T-helper 1 cell (primary cell): ENCODE data around the gene SHANK1.
A peak's percentile ranks its signal among the peaks of the same experiment; 100 is the strongest.

ENCODE experiments used
- DNase-seq, 5 donors: peaks; one replicate each; pipeline ENCODE4 v3.0.0-alpha.2; 2012 to 2020

SHANK1 gene

GRCh38 chr19:50728084-50728737 is 8.6 kb upstream of the SHANK1 start:
- DNase-seq, result peak in 2 of 5 donors; percentile 15 to 84

GRCh38 chr19:50725911-50726230 is 6.3 kb upstream of the SHANK1 start:
- DNase-seq, result no peak

GRCh38 chr19:50725218-50725910 is 5.8 kb upstream of the SHANK1 start:
- DNase-seq, result no peak

- DNase-seq, result peak; percentile 54 to 98 (median 75)
Measured at GRCh38 chr19:50724522-50725217, 5.1 kb upstream of the SHANK1 start.

GRCh38 chr19:50723735-50724521 is 4.3 kb upstream of the SHANK1 start:
- DNase-seq, result no peak

- DNase-seq, result no peak
Measured at GRCh38 chr19:50723069-50723468, 3.5 kb upstream of the SHANK1 start, which contains the start of gene CLEC11A. Gene CLEC11A, plus strand, starts transcription at chr19:50723364. Its CDS starts 162 bp downstream, at chr19:50723526.

GRCh38 chr19:50722201-50723013 is 2.8 kb upstream of the SHANK1 start:
- no peak for DNase-seq

GRCh38 chr19:50721441-50722137 is 2.0 kb upstream of the SHANK1 start:
- no peak for DNase-seq

- no peak for DNase-seq
Measured at GRCh38 chr19:50720921-50721381, 1.3 kb upstream of the SHANK1 start.

- DNase-seq, result no peak
Measured at GRCh38 chr19:50720181-50720920, 749 bp upstream of the SHANK1 start.

- no peak for DNase-seq
Measured at GRCh38 chr19:50719119-50719435, 525 bp downstream of the SHANK1 start.

- no peak for DNase-seq
Measured at GRCh38 chr19:50718255-50719118, 1.1 kb downstream of the SHANK1 start.

GRCh38 chr19:50717891-50718254 is 1.7 kb downstream of the SHANK1 start:
- DNase-seq, result no peak

GRCh38 chr19:50717026-50717723 is 2.4 kb downstream of the SHANK1 start:
- no peak for DNase-seq

- DNase-seq, result no peak
Measured at GRCh38 chr19:50716178-50717025, 3.2 kb downstream of the SHANK1 start.

GRCh38 chr19:50713556-50714236 is 5.9 kb downstream of the SHANK1 start:
- DNase-seq, result no peak

GRCh38 chr19:50712833-50713232 is 6.8 kb downstream of the SHANK1 start:
- no peak for DNase-seq

- no peak for DNase-seq
Measured at GRCh38 chr19:50711805-50712204, 7.8 kb downstream of the SHANK1 start.
